Measurements from ENCODE around the gene CYFIP1. TPM values are rescaled to one million over a fixed set of nuclear protein-coding genes. Genes with fewer than 3 reads are reported as not detected.

The CYFIP1 gene
- total RNA-seq, 1 experiment from 2014 or later, result 143 TPM

- TF ChIP-seq ELF1 (IDR thresholded peaks at IDR 0.05; ENCODE audit: borderline replicate concordance, low read depth) (no peak), CBX3 (IDR thresholded peaks at IDR 0.05; ENCODE audit: low read depth) (no peak), YY1 (IDR thresholded peaks at IDR 0.05; ENCODE audit: extremely low read depth, insufficient replicate concordance, low read depth, low read length) (no peak), SIN3A (IDR thresholded peaks at IDR 0.05; ENCODE audit: low read depth) (no peak), POLR2A (IDR thresholded peaks at IDR 0.05; ENCODE audit: borderline replicate concordance, extremely low read depth, insufficient read depth, insufficient read length) (no peak), POLR2AphosphoS5 (IDR thresholded peaks at IDR 0.05; ENCODE audit: low read depth, low read length) (no peak)
Observed at GRCh38 chr15:22878103-22878502, 102.1 kb downstream of the CYFIP1 start (continued).

DNA sequence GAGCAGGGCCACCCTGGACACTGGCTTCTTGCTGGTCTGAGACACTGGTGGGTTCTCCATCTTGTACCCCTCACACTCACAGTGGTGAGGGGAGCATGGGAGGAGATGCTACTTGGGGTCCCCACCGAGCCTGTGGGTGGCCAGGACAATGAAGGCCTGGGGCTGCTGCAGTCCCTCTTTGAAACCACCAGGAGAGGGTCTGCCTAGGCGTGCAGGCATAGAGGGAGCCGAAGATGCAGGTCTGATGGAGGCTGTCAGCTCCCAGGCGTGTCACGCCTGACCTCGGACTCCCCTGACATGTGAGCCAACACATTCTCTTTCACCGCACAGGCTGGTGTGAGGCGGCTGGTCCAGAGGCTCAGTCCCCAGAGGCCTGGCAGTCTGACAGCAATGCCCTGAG lies 102.6 kb downstream of the CYFIP1 start:
- Histone ChIP-seq H3K4me3 (replicated peaks in 1 of 2; ENCODE audit: low read depth in 1 of 2, low read length in 2 of 2) (no peak overlapping the region), H2AFZ (ENCODE audit: low read depth, low read length, poor library complexity, severe bottlenecking) (no peak overlapping the region), H3K79me2 (ENCODE audit: insufficient read depth, low read length) (peaks cover 4% of the 10 kb centered on the region; the same call in 1 of the 2 replicates), H3K9me2 (ENCODE audit: insufficient read depth) (no peaks in the 10 kb centered on the region), H3K27ac (ENCODE audit: low read depth, low read length) (no peak overlapping the region), H3K4me1 (ENCODE audit: control insufficient read depth in 1 of 2, insufficient read depth in 2 of 2, low read length in 2 of 2) (no peaks in the 10 kb centered on the region), H3K4me2 (ENCODE audit: low read length) (no peak overlapping the region), H3K36me3 (ENCODE audit: control insufficient read depth in 1 of 2, insufficient read depth in 2 of 2, low read length in 2 of 2) (peaks cover 11 to 23% of the 10 kb centered on the region in 2 experiments; a peak in 3 of 4 replicates), H4K20me1 (ENCODE audit: insufficient read depth) (no peaks in the 10 kb centered on the region), H3K27me3 (ENCODE audit: insufficient read depth, low read length) (no peaks in the 10 kb centered on the region), H3K9me3 (ENCODE audit: control insufficient read depth in 1 of 2, insufficient read depth in 1 of 2, low read depth in 1 of 2, low read length in 2 of 2) (no peaks in the 10 kb centered on the region), H3K9ac (ENCODE audit: low read length) (no peak overlapping the region)
- ChIA-PET CTCF (no interaction called here), POLR2A (no interaction called here), RAD21 (ENCODE audit: low non-redundant PET in 1 of 2, low total read pairs in 2 of 2, uncharacterized antibody in 2 of 2, unreplicated experiment in 2 of 2) (no interaction called here)
- DNase-seq (ENCODE audit: low read depth, low spot score) (no peak), ATAC-seq (no peak)
- no TSS peak for BruUV-seq (replicated peaks)
- TF ChIP-seq EGR1 (IDR thresholded peaks at IDR 0.05; ENCODE audit: low read depth), result no peak
- TF ChIP-seq CBX3 (IDR thresholded peaks at IDR 0.05; ENCODE audit: low read depth), result no peak
- TF ChIP-seq SP1 (IDR thresholded peaks at IDR 0.05; ENCODE audit: low read depth), result no peak
- TF ChIP-seq CEBPB (IDR thresholded peaks at IDR 0.05; ENCODE audit: low read depth), result no peak
- TF ChIP-seq RAD21 (IDR thresholded peaks at IDR 0.05; ENCODE audit: low read depth), result no peak
- TF ChIP-seq, protein P1, sequence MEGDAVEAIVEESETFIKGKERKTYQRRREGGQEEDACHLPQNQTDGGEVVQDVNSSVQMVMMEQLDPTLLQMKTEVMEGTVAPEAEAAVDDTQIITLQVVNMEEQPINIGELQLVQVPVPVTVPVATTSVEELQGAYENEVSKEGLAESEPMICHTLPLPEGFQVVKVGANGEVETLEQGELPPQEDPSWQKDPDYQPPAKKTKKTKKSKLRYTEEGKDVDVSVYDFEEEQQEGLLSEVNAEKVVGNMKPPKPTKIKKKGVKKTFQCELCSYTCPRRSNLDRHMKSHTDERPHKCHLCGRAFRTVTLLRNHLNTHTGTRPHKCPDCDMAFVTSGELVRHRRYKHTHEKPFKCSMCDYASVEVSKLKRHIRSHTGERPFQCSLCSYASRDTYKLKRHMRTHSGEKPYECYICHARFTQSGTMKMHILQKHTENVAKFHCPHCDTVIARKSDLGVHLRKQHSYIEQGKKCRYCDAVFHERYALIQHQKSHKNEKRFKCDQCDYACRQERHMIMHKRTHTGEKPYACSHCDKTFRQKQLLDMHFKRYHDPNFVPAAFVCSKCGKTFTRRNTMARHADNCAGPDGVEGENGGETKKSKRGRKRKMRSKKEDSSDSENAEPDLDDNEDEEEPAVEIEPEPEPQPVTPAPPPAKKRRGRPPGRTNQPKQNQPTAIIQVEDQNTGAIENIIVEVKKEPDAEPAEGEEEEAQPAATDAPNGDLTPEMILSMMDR (IDR thresholded peaks at IDR 0.05 in 2 of 3, conservative IDR thresholded peaks at IDR 0.05 in 1 of 3; ENCODE audit: borderline replicate concordance in 1 of 3, insufficient read depth in 1 of 3, low read depth in 2 of 3, low read length in 2 of 3), result no peak
- TF ChIP-seq, protein P2, sequence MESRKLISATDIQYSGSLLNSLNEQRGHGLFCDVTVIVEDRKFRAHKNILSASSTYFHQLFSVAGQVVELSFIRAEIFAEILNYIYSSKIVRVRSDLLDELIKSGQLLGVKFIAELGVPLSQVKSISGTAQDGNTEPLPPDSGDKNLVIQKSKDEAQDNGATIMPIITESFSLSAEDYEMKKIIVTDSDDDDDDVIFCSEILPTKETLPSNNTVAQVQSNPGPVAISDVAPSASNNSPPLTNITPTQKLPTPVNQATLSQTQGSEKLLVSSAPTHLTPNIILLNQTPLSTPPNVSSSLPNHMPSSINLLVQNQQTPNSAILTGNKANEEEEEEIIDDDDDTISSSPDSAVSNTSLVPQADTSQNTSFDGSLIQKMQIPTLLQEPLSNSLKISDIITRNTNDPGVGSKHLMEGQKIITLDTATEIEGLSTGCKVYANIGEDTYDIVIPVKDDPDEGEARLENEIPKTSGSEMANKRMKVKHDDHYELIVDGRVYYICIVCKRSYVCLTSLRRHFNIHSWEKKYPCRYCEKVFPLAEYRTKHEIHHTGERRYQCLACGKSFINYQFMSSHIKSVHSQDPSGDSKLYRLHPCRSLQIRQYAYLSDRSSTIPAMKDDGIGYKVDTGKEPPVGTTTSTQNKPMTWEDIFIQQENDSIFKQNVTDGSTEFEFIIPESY (IDR thresholded peaks at IDR 0.05; ENCODE audit: extremely low read depth, insufficient replicate concordance, low read length), result no peak
- no peak for TF ChIP-seq ZNF274 (IDR thresholded peaks at IDR 0.05; ENCODE audit: low read depth, low read length)
- no peak for TF ChIP-seq REST (IDR thresholded peaks at IDR 0.05; ENCODE audit: low read depth)
- no peak for TF ChIP-seq YY1 (IDR thresholded peaks at IDR 0.05; ENCODE audit: extremely low read depth, insufficient replicate concordance, low read depth, low read length)
- no peak for TF ChIP-seq ZFX (IDR thresholded peaks at IDR 0.05)
- TF ChIP-seq POLR2AphosphoS5 (IDR thresholded peaks at IDR 0.05; ENCODE audit: low read depth, low read length), result no peak
- TF ChIP-seq JUND (IDR thresholded peaks at IDR 0.05), result no peak
- no peak for TF ChIP-seq POLR2A (IDR thresholded peaks at IDR 0.05; ENCODE audit: borderline replicate concordance, extremely low read depth, insufficient read depth, insufficient read length)
- no peak for TF ChIP-seq MAX (IDR thresholded peaks at IDR 0.05)
- intact Hi-C loops (cut with micrococcal nuclease), result no loop called here

Measured in HCT116 (cell line).